Measurements from ENCODE around the gene TFF2. TPM values are rescaled to one million over a fixed set of nuclear protein-coding genes. Genes with fewer than 3 reads are reported as not detected.

TFF2 gene
- total and polyA plus RNA-seq, 2 of the 4 experiments (the other 2 are of a cell fraction), result not detected

GRCh38 chr21:42387843-42388340 lies 37.1 kb upstream of the TFF2 start:
- no peak overlapping the region for H2BK5ac ChIP-seq (ENCODE audit: low read depth, low read length, poor library complexity, severe bottlenecking)
- no peak for TF ChIP-seq CEBPB (IDR thresholded peaks at IDR 0.05; ENCODE audit: low read depth, low read length)
- no peak for TF ChIP-seq POLR2A (IDR thresholded peaks at IDR 0.05; ENCODE audit: low read depth, low read length)
- no peak for TF ChIP-seq RAD21 (IDR thresholded peaks at IDR 0.05; ENCODE audit: low read length)
- TF ChIP-seq MAZ (IDR thresholded peaks at IDR 0.05; ENCODE audit: borderline replicate concordance, low read depth, low read length), result no peak
- TF ChIP-seq BHLHE40 (IDR thresholded peaks at IDR 0.05; ENCODE audit: low read depth, low read length), result no peak
- no peak for TF ChIP-seq CTCF (conservative IDR thresholded peaks at IDR 0.05; ENCODE audit: low read depth, low read length)
- TF ChIP-seq USF2 (IDR thresholded peaks at IDR 0.05; ENCODE audit: low read depth, low read length), result no peak
- TF ChIP-seq SMC3 (IDR thresholded peaks at IDR 0.05; ENCODE audit: low read depth, low read length), result no peak
- TF ChIP-seq, protein P1, sequence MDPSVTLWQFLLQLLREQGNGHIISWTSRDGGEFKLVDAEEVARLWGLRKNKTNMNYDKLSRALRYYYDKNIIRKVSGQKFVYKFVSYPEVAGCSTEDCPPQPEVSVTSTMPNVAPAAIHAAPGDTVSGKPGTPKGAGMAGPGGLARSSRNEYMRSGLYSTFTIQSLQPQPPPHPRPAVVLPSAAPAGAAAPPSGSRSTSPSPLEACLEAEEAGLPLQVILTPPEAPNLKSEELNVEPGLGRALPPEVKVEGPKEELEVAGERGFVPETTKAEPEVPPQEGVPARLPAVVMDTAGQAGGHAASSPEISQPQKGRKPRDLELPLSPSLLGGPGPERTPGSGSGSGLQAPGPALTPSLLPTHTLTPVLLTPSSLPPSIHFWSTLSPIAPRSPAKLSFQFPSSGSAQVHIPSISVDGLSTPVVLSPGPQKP (IDR thresholded peaks at IDR 0.05; ENCODE audit: borderline replicate concordance, low read depth, low read length), result no peak
- no peak for TF ChIP-seq RFX5 (IDR thresholded peaks at IDR 0.05; ENCODE audit: low read depth, low read length)
- no peak for TF ChIP-seq MAFK (IDR thresholded peaks at IDR 0.05; ENCODE audit: low read depth, low read length)
- TF ChIP-seq FOS (IDR thresholded peaks at IDR 0.05; ENCODE audit: low read depth, low read length), result no peak
- TF ChIP-seq CHD1 (IDR thresholded peaks at IDR 0.05; ENCODE audit: low read depth, low read length), result no peak
- TF ChIP-seq RCOR1 (IDR thresholded peaks at IDR 0.05; ENCODE audit: insufficient replicate concordance, low read length), result no peak
- no peak for TF ChIP-seq MXI1 (IDR thresholded peaks at IDR 0.05; ENCODE audit: borderline replicate concordance, low read depth, low read length)
- TF ChIP-seq NFE2L2 (IDR thresholded peaks at IDR 0.05; ENCODE audit: low read depth, low read length), result no peak
- no peak overlapping the region for H3K4me2 ChIP-seq (ENCODE audit: low read depth, low read length)
- H3K79me1 ChIP-seq (ENCODE audit: low read depth in 1 of 2, low read length in 2 of 2), result no peaks in the 10 kb centered on the region
- H2BK120ac ChIP-seq (ENCODE audit: low read depth, low read length), result no peak overlapping the region
- no peak overlapping the region for H3K18ac ChIP-seq (ENCODE audit: low read depth, low read length)
- no peak overlapping the region for H2BK20ac ChIP-seq (ENCODE audit: low read depth, low read length)
- no peak overlapping the region for H3K9ac ChIP-seq (ENCODE audit: low read depth, low read length)
- intact Hi-C loops (cut with micrococcal nuclease), result no loop called here
- no peaks in the 10 kb centered on the region for H4K20me1 ChIP-seq (ENCODE audit: insufficient read depth, low read length)
- H3K4me3 ChIP-seq (ENCODE audit: insufficient read depth, low read depth, low read length), result no peak overlapping the region
- H3K36me3 ChIP-seq (ENCODE audit: control insufficient read depth, insufficient read depth, low read length), result no peaks in the 10 kb centered on the region
- POLR2A ChIA-PET (ENCODE audit: unreplicated experiment), result no interaction called here
- H2AK5ac ChIP-seq (ENCODE audit: low read depth, low read length), result no peak overlapping the region
- H3K23ac ChIP-seq (ENCODE audit: low read depth, low read length), result no peak overlapping the region
- no peak overlapping the region for H3K14ac ChIP-seq (replicated peaks; ENCODE audit: low read depth, low read length)
- H3K4me1 ChIP-seq (ENCODE audit: control insufficient read depth, insufficient read depth, low read length), result no peaks in the 10 kb centered on the region
- H3K56ac ChIP-seq (ENCODE audit: extremely low read depth, insufficient read depth, low read length), result no peak overlapping the region
- H4K91ac ChIP-seq (ENCODE audit: insufficient read depth, low read depth, low read length), result no peak overlapping the region
- ATAC-seq (ENCODE audit: low read depth), result no peak
- in situ Hi-C loops (cut with MboI; ENCODE audit: low sequenced_read_pairs), result no loop called here
- no TSS peak for BruUV-seq (replicated peaks)
- WGBS, 2 experiments (ENCODE audit: extremely low coverage in 2 of 2, insufficient read length in 1 of 2), result 20% methylated on average over 1 of the region's 6 CpGs; no CpG with 5 or more reads in 1 of the 2 experiments
- H4K8ac ChIP-seq (ENCODE audit: low read depth in 2 of 2, low read length in 2 of 2), result no peak overlapping the region
- no peak overlapping the region for H2AK9ac ChIP-seq (replicated peaks; ENCODE audit: low read depth, low read length, poor library complexity)
- DNase-seq, result no peak
- no peaks in the 10 kb centered on the region for H3K9me3 ChIP-seq (ENCODE audit: control insufficient read depth, insufficient read depth, low read length)
- no peaks in the 10 kb centered on the region for H3K9me1 ChIP-seq (ENCODE audit: insufficient read depth, low read length)
- H3K27ac ChIP-seq (ENCODE audit: insufficient read depth, low read length), result no peak overlapping the region
- no peak overlapping the region for H3K4ac ChIP-seq (ENCODE audit: low read depth, low read length)
- CTCF ChIA-PET, result interaction anchor here (0.5 kb wide), 1 partner anchor 12 kb away, joined by 4 read pairs; no protein-coding TSS in a partner anchor
- H3K27me3 ChIP-seq (ENCODE audit: control insufficient read depth, insufficient read depth, low read length), result peaks cover 35% of the 10 kb centered on the region
- H2BK15ac ChIP-seq (ENCODE audit: low read depth, low read length), result no peak overlapping the region
- H2AFZ ChIP-seq (replicated peaks; ENCODE audit: low read length, poor library complexity), result no peak overlapping the region
- no peak overlapping the region for H4K5ac ChIP-seq (ENCODE audit: low read depth, low read length)
- dilution Hi-C loops (cut with HindIII; ENCODE audit: low sequenced_read_pairs, unreplicated experiment), result no loop called here
